Activated T-helper 17 cell treated with anti-CD3 and anti-CD28 coated beads, Interleukin-2, amount 50 U/mL, for 72 hours (primary cell): ENCODE measurements around the gene C1orf74. TPM values are rescaled to one million over a fixed set of nuclear protein-coding genes. Genes with fewer than 3 reads are reported as not detected.

Experiments used
- ATAC-seq: fragments of 150-1000 bp; cut with Tn5 transposase; replicated peaks from 2 replicates; pipeline ENCODE4 v1.10.0; 2021; ENCODE audit warnings: mild to moderate bottlenecking, moderate library complexity
- H3K27ac Mint-ChIP-seq: one replicate; pipeline ENCODE4 v1.8.0; 2022; ENCODE audit warnings: mixed read lengths
- H3K27me3 Mint-ChIP-seq: one replicate; pipeline ENCODE4 v1.8.0; 2022; ENCODE audit warnings: mixed read lengths
- H3K36me3 Mint-ChIP-seq: one replicate; pipeline ENCODE4 v1.8.0; 2022; ENCODE audit warnings: low read depth, mild to moderate bottlenecking, mixed read lengths
- H3K4me1 Mint-ChIP-seq: one replicate; pipeline ENCODE4 v1.8.0; 2022; ENCODE audit warnings: mixed read lengths
- H3K4me3 Mint-ChIP-seq: one replicate; pipeline ENCODE4 v1.8.0; 2022; ENCODE audit warnings: mild to moderate bottlenecking, mixed read lengths
- H3K9me3 Mint-ChIP-seq: one replicate; pipeline ENCODE4 v1.8.0; 2022; ENCODE audit warnings: mixed read lengths
- total RNA-seq, 2 donors: library from RNA; stranded (reverse); gene quantifications; one replicate each; pipeline ENCODE4 v1.2.3, GENCODE V29; 2022

Gene C1orf74
- total RNA-seq: 1 to 10 TPM; 2.5 to 3.8 TPM

GRCh38 chr1:209784265-209785169, at the start of gene C1orf74:
TSS of gene C1orf74 (minus strand) at chr1:209784559. CDS start at chr1:209783634, 925 bp downstream.
- peak; percentile 99 for ATAC-seq
- peak within 1 kb of the TSS; percentile 91 for H3K4me3 Mint-ChIP-seq
- no peaks in the 10 kb centered on the region for H3K27me3 Mint-ChIP-seq
- H3K36me3 Mint-ChIP-seq: no peaks in the 10 kb centered on the region
- peak within 1 kb of the TSS; percentile 98 for H3K27ac Mint-ChIP-seq
- peaks cover 16% of the 10 kb centered on the region for H3K4me1 Mint-ChIP-seq
- H3K9me3 Mint-ChIP-seq: no peaks in the 10 kb centered on the region

GRCh38 chr1:209831615-209832014, 47.3 kb upstream of the C1orf74 start:
- H3K9me3 Mint-ChIP-seq: no peaks in the 10 kb centered on the region
- no peak overlapping the region for H3K4me3 Mint-ChIP-seq
- ATAC-seq: no peak
- H3K27me3 Mint-ChIP-seq: no peaks in the 10 kb centered on the region
- H3K36me3 Mint-ChIP-seq: peaks cover 88% of the 10 kb centered on the region
- peaks cover 49% of the 10 kb centered on the region for H3K4me1 Mint-ChIP-seq
- H3K27ac Mint-ChIP-seq: no peak overlapping the region

DNA sequence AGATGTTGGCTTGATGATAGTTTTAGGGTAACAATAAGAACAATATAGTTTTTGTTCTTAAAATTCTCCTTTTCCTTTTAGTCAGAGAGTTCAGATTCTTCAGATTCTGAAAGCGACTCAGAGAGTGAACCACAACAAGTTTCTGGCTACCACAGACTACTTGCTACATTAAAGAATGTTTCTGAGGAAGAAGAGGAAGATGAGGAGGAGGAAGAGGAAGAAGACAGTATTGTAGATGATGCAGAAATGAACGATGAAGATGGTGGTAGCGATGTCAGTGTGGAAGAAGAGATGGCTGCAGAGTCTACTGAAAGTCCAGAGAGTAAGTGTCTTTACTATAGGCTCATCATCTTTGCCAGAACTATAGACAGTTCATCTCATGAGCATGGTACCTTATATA, 46.4 kb upstream of the C1orf74 start:
- H3K27ac Mint-ChIP-seq: peak overlapping the region; percentile 55
- H3K9me3 Mint-ChIP-seq: no peaks in the 10 kb centered on the region
- H3K27me3 Mint-ChIP-seq: no peaks in the 10 kb centered on the region
- peaks cover 44% of the 10 kb centered on the region for H3K4me1 Mint-ChIP-seq
- peak overlapping the region; percentile 77 for H3K4me3 Mint-ChIP-seq
- H3K36me3 Mint-ChIP-seq: peaks cover 79% of the 10 kb centered on the region
- no peak for ATAC-seq

GRCh38 chr1:209829716-209830115, 45.4 kb upstream of the C1orf74 start:
- H3K27ac Mint-ChIP-seq: peak overlapping the region; percentile 80

GRCh38 chr1:209827384-209828262, 43.3 kb upstream of the C1orf74 start, which contains the start of gene UTP25:
TSS of gene UTP25 (plus strand) at chr1:209827972. CDS start at chr1:209828064, 92 bp downstream.
- Mint-ChIP-seq H3K4me3 (peak within 1 kb of the TSS; percentile 77), H3K36me3 (peaks cover 48% of the 10 kb centered on the region), H3K4me1 (peaks cover 34% of the 10 kb centered on the region), H3K27ac (peak within 1 kb of the TSS; percentile 80), H3K27me3 (peaks cover 4% of the 10 kb centered on the region), H3K9me3 (no peaks in the 10 kb centered on the region)
- ATAC-seq: peak; percentile 88

More at GRCh38 chr1:209829716-209830115, 45.4 kb upstream of the C1orf74 start:
- Mint-ChIP-seq H3K9me3 (no peaks in the 10 kb centered on the region), H3K4me1 (peaks cover 35% of the 10 kb centered on the region), H3K27me3 (no peaks in the 10 kb centered on the region), H3K36me3 (peaks cover 69% of the 10 kb centered on the region), H3K4me3 (peak overlapping the region; percentile 77)
- ATAC-seq: no peak

- Mint-ChIP-seq H3K4me3 (no peak overlapping the region), H3K9me3 (no peaks in the 10 kb centered on the region), H3K36me3 (peaks cover 30% of the 10 kb centered on the region), H3K4me1 (peaks cover 32% of the 10 kb centered on the region), H3K27me3 (peaks cover 12% of the 10 kb centered on the region), H3K27ac (no peak overlapping the region)
- ATAC-seq: no peak
These were observed 41.5 kb upstream of the C1orf74 start for GRCh38 chr1:209825591-209826434.

GRCh38 chr1:209823143-209824041, 39.0 kb upstream of the C1orf74 start:
- peak; percentile 36 for ATAC-seq
- Mint-ChIP-seq H3K36me3 (peaks cover 6% of the 10 kb centered on the region), H3K4me3 (peak overlapping the region; percentile 28), H3K9me3 (no peaks in the 10 kb centered on the region), H3K27me3 (peaks cover 12% of the 10 kb centered on the region), H3K27ac (peak overlapping the region; percentile 28), H3K4me1 (peaks cover 17% of the 10 kb centered on the region)

DNA sequence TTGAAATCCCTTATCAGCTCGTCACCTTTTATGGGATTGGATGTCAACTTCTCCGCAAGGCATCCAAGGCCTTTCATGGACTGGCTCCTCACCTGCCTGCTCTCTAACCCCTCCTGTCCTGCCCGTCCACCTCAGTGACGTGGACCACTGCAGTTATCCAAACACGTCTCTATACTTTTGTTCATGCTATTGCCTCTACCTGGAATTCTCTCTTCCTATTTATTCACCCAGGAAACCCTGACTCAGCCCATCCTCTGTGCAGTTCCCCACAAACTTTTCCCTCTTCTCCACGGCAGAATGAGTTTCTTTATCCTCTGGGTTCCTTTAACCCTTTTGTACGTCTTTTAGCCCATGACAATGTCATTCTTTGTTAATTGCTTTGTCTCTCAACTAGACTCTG, 38.3 kb upstream of the C1orf74 start:
- Mint-ChIP-seq H3K27ac (peak overlapping the region; percentile 28), H3K4me3 (peak overlapping the region; percentile 28), H3K27me3 (peaks cover 12% of the 10 kb centered on the region), H3K36me3 (no peaks in the 10 kb centered on the region), H3K4me1 (peaks cover 16% of the 10 kb centered on the region), H3K9me3 (no peaks in the 10 kb centered on the region)
- no peak for ATAC-seq

DNA sequence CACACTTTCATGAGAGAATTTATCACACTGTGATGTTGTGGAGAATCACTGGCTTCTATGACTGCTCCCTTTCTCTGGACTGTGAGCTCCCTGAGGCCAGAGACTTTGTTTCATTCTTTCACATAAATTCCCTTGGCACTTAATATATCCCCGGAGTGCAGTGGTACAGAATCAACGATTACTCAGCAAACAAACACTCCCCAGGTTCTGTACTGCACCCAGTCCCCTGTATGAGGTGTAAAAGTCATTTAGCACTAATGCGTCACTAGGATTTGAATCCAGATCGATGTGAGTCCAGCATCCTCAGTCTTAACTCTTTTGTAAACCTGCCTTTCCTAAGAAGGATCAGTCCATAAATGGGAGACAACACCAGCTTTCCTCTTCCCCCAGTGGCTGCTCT, 36.6 kb upstream of the C1orf74 start:
- Mint-ChIP-seq H3K4me3 (no peak overlapping the region), H3K4me1 (peaks cover 7% of the 10 kb centered on the region), H3K27ac (peak overlapping the region; percentile 34), H3K36me3 (no peaks in the 10 kb centered on the region), H3K9me3 (no peaks in the 10 kb centered on the region), H3K27me3 (peaks cover 12% of the 10 kb centered on the region)
- no peak for ATAC-seq

GRCh38 chr1:209819058-209819457, 34.7 kb upstream of the C1orf74 start:
- no peaks in the 10 kb centered on the region for H3K9me3 Mint-ChIP-seq
- no peak for ATAC-seq
- peaks cover 7% of the 10 kb centered on the region for H3K4me1 Mint-ChIP-seq
- no peaks in the 10 kb centered on the region for H3K36me3 Mint-ChIP-seq
- H3K27me3 Mint-ChIP-seq: peaks cover 12% of the 10 kb centered on the region
- H3K4me3 Mint-ChIP-seq: no peak overlapping the region
- no peak overlapping the region for H3K27ac Mint-ChIP-seq

DNA sequence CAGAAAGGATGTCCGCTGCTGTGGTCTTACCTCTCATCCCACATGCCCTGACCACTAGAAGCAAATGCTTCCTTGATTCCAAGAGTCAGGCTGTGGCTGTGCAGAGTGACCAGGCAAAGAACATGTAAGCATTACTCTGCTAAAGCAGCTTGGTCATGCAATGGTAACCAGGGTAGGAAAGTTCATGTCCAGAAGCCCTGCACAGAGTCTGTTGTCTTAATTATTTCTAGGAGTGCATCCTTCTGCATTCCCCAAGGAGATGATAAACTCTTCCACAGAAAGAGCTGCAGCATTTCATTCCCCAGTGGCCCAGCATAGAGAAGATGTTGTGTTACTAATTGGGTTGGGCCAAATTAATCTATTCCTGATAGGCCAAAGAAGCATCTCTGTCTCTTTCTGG, 33.3 kb upstream of the C1orf74 start:
- peaks cover 8% of the 10 kb centered on the region for H3K27me3 Mint-ChIP-seq
- H3K4me3 Mint-ChIP-seq: no peak overlapping the region
- no peak overlapping the region for H3K27ac Mint-ChIP-seq
- peaks cover 2% of the 10 kb centered on the region for H3K4me1 Mint-ChIP-seq
- H3K36me3 Mint-ChIP-seq: no peaks in the 10 kb centered on the region
- no peak for ATAC-seq
- no peaks in the 10 kb centered on the region for H3K9me3 Mint-ChIP-seq

- H3K4me3 Mint-ChIP-seq: no peak overlapping the region
- no peak for ATAC-seq
- H3K36me3 Mint-ChIP-seq: no peaks in the 10 kb centered on the region
- H3K27ac Mint-ChIP-seq: no peak overlapping the region
- no peaks in the 10 kb centered on the region for H3K4me1 Mint-ChIP-seq
- no peaks in the 10 kb centered on the region for H3K9me3 Mint-ChIP-seq
- H3K27me3 Mint-ChIP-seq: peaks cover 7% of the 10 kb centered on the region
These were observed 32.6 kb upstream of the C1orf74 start for GRCh38 chr1:209816923-209817322.

- Mint-ChIP-seq H3K4me3 (peak overlapping the region; percentile 49), H3K9me3 (no peaks in the 10 kb centered on the region), H3K27me3 (peaks cover 1% of the 10 kb centered on the region), H3K4me1 (no peaks in the 10 kb centered on the region), H3K27ac (peak overlapping the region; percentile 74), H3K36me3 (no peaks in the 10 kb centered on the region)
- ATAC-seq: peak; percentile 16
These were observed 31.6 kb upstream of the C1orf74 start for GRCh38 chr1:209815931-209816341.
